ENCODE results near the gene GLRX5.

GLRX5 gene

GRCh38 chr14:95496111-95496681, 38.7 kb upstream of the GLRX5 start:
- H3K27me3 ChIP-seq, result no peaks in the 10 kb centered on the region
- no peak overlapping the region for H3K4me3 ChIP-seq
- H3K4me1 ChIP-seq, result peaks cover 0 to 60% (median 44%) of the 10 kb centered on the region in 4 donors
- H3K27ac ChIP-seq, result peak overlapping the region; percentile 41 to 46
- no peak for TF ChIP-seq CTCF (IDR thresholded peaks at IDR 0.05)
- no peaks in the 10 kb centered on the region for H3K36me3 ChIP-seq
- no peaks in the 10 kb centered on the region for H3K9me3 ChIP-seq
- intact Hi-C loops (cut with DNase I; ENCODE audit: low total_unique reads), result no loop called here
- DNase-seq, result peak in 1 of 2 donors; percentile 22

- DNase-seq, result peak in 1 of 2 donors; percentile 31
- no peak overlapping the region for H3K4me3 ChIP-seq
- no peaks in the 10 kb centered on the region for H3K27me3 ChIP-seq
- H3K4me1 ChIP-seq, result peaks cover 0 to 62% (median 48%) of the 10 kb centered on the region in 4 donors
- no peaks in the 10 kb centered on the region for H3K9me3 ChIP-seq
- TF ChIP-seq CTCF (IDR thresholded peaks at IDR 0.05), result no peak
- intact Hi-C loops (cut with DNase I; ENCODE audit: low total_unique reads), result no loop called here
- no peaks in the 10 kb centered on the region for H3K36me3 ChIP-seq
- peak overlapping the region; percentile 41 to 46 for H3K27ac ChIP-seq
These were observed 38.1 kb upstream of the GLRX5 start for GRCh38 chr14:95496690-95497259.

- peak in 1 of 2 donors; percentile 16 for DNase-seq
- H3K9me3 ChIP-seq, result no peaks in the 10 kb centered on the region
- peaks cover 0 to 66% (median 48%) of the 10 kb centered on the region in 4 donors for H3K4me1 ChIP-seq
- no peak for TF ChIP-seq CTCF (IDR thresholded peaks at IDR 0.05)
- H3K27ac ChIP-seq, result peak overlapping the region in 1 of 2 donors; percentile 41
- no peaks in the 10 kb centered on the region for H3K36me3 ChIP-seq
- intact Hi-C loops (cut with DNase I; ENCODE audit: low total_unique reads), result no loop called here
- H3K4me3 ChIP-seq, result no peak overlapping the region
- H3K27me3 ChIP-seq, result no peaks in the 10 kb centered on the region
These were observed 37.3 kb upstream of the GLRX5 start for GRCh38 chr14:95497561-95498011.

- H3K27ac ChIP-seq, result peak overlapping the region in 1 of 2 donors; percentile 58
- peaks cover 0 to 66% (median 48%) of the 10 kb centered on the region in 4 donors for H3K4me1 ChIP-seq
- no peak overlapping the region for H3K4me3 ChIP-seq
- no peaks in the 10 kb centered on the region for H3K36me3 ChIP-seq
- TF ChIP-seq CTCF (IDR thresholded peaks at IDR 0.05), result no peak
- no peaks in the 10 kb centered on the region for H3K9me3 ChIP-seq
- peak; percentile 27 to 78 for DNase-seq
- intact Hi-C loops (cut with DNase I; ENCODE audit: low total_unique reads), result no loop called here
- H3K27me3 ChIP-seq, result no peaks in the 10 kb centered on the region
These were observed 36.1 kb upstream of the GLRX5 start for GRCh38 chr14:95498622-95499353.

- Histone ChIP-seq H3K27me3 (no peaks in the 10 kb centered on the region), H3K27ac (peak overlapping the region in 1 of 2 donors; percentile 58), H3K4me1 (peaks cover 0 to 66% (median 48%) of the 10 kb centered on the region in 4 donors), H3K9me3 (no peaks in the 10 kb centered on the region), H3K4me3 (no peak overlapping the region), H3K36me3 (no peaks in the 10 kb centered on the region)
- TF ChIP-seq CTCF (IDR thresholded peaks at IDR 0.05), result no peak
- intact Hi-C loops (cut with DNase I; ENCODE audit: low total_unique reads), result no loop called here
- no peak for DNase-seq
These were observed 35.5 kb upstream of the GLRX5 start for GRCh38 chr14:95499354-95499750.
